NCI-H748 (cell line): ENCODE results near the gene ZNF280C.

Experiments used
- DNase-seq: peaks from one replicate; lab custom pipeline; 2025; ENCODE audit not compliant: unreplicated experiment; lab: John Stamatoyannopoulos, UW

Gene ZNF280C

DNA sequence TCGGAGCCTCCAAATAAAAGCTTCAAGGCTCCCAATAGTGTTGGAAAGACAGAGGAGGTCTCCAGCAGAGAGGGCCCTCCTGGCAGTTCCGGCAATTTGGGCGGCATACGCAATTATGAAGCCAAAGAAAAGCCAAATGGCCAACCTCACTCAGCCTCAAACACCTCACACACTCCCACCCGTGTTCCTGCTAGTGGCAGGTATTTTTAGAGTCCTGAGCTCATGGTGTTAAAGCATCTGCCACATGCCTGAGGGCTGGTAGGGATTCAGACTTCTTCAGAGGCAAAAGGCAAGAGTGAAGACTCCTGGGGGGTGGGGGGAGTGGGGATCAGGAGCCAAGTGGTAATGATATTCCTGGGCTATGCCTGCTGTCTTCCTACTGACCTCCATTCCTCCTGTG, 89.5 kb downstream of the ZNF280C start:
- DNase-seq = no peak

DNA sequence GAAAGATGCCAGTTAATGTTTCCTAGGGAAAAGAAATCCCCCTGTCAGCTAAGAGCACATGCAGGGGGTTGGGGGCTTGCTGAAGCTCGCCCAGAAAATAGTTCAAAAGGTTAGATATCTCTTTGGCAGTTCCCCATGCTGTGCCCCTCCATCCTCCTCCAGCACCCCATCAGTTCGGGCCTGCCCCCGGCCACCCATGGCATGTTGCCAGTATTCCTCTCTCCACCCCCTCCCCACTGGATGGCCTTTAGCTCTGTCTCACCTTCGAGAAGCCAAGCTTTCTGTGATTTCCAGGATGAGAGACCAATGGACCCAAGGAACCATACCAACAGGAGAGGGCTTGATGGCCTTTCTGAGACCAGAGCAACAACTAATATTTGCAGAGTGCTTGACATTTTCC, 91.8 kb downstream of the ZNF280C start:
- no peak for DNase-seq

DNA sequence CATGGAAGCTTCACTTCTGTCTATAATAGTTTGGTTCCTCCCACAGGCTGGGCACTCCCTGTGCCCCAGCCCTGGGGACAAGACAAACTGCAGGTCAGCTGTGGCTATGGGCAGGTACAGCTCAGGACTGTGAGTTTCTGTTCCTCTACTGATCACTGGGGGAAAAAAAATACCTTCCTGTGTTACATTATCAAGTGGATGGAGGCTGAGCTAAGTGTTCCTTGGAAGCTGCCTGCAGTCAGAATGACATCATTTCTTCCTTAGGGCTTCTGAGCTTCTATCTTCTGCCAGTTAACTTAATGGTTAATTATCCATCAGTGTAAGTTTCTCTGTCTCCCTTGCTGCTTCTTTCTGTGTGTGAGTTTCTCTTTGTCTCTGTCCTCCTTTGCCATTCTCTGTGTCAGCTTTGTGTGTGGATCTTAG, 92.3 kb downstream of the ZNF280C start:
- no peak for DNase-seq

DNA sequence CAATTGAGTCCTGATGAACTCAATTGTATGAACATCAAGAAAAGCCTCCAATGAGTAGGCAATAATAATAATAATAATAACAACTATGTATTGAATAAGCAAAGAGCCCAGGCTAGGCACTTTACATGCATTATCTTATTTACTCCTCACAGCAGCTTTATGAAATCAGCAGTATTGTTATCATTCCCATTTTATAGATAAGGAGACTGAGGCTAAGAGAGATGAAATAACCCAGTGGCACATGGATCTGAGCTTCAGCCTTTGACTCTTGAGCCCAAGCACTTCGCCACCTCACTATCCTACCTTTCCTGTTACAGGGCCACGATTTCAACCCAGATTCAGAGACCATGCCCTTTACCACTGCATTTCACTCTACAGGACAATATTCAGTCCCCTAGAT, 93.8 kb downstream of the ZNF280C start:
- no peak for DNase-seq

DNA sequence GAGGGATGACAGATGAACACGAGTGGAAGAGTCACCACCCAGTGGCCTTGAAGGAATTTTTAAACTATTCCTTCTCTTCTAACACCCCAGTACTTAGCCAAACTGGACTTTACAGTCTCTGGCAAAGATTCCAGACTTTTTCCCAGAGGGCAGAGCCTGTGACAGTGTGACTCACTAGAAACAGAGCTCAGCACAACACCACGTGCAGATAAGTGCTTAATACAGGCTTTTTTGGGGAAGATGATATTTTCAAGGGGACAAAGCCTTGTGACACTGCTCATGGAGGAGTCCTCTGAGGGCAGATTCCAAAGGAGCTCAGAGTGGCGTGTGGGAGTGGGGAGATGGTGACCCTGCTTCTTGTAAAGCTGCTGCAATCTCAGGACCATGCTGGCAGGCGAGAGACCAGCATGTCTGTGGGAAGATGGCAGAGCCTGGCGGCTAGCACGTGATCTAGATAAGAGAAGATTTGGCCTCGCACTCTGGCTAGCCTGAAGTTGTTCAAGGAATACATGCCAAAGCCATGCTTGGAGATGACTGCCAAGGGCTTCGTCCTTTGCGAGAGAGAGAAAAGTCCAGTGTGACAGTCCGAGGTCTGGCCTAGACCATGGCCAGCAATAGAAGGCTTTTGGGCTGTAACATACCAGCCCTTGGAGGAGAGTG, 94.5 kb downstream of the ZNF280C start:
- no peak for DNase-seq

DNA sequence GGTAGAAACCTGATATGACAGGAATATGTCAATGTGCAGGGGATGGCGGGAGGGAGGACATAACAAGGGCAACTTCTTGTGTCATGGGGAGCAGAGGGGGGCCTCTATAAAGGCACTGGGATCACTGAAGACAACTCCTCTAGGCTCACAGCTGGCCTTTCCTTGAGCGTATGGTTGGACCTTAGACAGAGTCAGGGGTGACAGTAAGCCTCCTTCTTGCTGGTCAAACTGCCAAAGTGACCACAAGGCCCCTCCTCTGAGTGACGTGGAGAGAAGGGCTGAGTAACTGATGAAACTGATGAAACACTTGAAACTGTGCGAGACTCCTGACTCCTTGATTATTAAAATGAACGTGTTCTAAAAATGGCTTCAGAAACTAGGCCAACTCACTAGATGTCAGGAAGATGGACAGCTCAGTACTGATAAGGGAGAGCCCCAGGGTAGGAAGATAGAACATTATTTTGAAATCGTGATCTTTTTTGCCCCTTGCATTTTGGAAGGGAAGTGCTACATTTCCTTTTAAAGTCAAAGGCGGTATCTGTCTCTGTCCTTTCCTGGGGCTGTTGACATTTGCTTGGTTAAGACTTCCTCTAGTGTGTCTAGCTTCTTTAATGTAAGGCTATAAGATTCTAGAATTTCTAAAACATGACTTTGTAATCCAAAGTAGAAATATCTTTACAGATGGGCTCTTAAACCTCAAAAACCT, 95.4 kb downstream of the ZNF280C start:
- no peak for DNase-seq

DNA sequence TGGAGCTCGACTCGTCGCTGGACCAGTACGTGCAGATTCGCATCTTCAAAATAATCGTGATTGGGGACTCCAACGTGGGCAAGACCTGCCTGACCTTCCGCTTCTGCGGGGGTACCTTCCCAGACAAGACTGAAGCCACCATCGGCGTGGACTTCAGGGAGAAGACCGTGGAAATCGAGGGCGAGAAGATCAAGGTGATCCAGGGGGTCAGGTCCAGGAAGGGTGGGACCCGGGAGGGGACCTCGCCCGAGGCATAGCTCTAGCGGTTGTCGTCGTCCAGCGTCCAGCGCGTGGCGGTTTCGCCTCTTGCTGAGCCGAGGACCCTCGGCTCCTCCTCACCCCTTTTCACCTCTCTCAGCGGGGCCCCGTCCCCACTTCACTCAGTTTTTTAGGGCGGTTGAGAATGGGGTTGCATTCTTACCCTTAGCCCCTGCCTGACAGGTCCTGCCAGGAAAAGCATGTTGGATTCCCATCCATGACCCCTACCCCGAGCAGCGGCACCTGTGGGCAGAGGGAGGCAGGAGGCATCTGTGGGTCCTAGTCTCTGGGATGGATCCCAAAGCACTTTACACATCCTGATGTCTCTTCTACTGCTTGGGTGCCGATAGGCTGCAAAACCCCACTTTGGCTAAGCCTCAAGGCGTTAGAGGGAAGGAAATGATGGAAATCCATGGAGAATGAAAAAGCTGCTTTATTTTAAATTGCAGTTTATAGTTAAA, 96.4 kb downstream of the ZNF280C start:
- peak; percentile 45 for DNase-seq

DNA sequence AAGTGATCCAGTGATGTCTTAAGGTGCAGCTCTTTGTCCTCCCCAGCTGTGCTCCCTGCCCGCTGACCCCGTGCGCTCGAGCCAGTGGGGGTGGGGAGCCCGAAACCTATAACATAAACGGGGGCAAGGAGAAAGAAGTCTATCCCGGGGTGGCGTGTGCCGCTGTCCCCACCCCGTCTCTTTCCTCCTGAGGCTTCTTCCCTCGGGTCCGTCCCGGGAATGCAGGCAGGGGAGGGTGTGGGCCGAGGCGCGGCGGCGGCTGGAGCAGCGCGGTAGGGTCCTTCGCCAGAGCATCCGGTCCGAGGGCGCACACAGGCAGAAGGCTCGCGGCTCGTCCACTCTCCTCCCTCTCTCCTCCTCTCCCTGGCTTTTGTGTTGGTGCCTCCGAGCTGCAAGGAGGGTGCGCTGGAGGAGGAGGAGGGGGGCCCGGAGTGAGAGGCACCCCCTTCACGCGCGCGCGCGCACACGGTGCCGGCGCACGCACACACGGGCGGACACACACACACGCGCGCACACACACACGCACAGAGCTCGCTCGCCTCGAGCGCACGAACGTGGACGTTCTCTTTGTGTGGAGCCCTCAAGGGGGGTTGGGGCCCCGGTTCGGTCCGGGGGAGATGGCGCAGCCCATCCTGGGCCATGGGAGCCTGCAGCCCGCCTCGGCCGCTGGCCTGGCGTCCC, 97.1 kb downstream of the ZNF280C start, which contains the start of gene RAB33A:
Gene RAB33A (plus strand): TSS at position 517 of the 681 bp plus-strand sequence. CDS start 101 bp downstream, at position 618.
- peak; percentile 65 for DNase-seq

DNA sequence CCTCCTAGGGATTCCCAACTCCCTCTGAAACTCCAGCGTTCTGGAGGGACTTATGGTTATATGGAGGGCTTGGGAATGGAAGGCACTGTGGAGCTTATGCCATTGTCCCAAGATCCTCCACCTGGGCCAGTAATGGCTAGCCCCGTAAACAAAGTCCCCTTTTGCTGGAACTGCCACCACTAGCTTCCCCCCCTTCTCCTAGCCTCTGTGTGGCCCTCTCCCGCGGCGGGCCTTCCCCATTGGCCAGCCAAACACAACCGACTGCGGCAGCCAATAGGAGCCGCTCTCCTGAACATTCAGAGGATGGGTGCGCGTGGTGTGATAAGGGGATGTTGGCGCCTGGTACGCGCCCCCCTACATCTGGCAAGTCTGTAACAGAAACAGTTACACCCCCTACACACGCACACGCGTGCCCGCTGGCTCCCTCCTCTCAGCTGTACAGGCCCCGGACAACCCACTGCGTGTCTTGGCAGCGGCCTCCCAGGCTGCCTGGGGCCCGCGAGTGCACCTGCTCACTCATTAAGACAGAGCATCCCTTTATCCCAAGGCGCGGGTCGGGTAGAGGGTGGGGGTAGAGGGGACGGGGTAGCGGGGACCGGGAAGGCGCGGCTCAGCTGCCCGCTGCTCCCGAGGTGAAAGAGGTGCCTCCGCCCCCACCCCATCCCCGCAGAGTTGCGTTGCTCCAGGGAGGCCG, 97.8 kb downstream of the ZNF280C start:
- peak; percentile 94 for DNase-seq

DNA sequence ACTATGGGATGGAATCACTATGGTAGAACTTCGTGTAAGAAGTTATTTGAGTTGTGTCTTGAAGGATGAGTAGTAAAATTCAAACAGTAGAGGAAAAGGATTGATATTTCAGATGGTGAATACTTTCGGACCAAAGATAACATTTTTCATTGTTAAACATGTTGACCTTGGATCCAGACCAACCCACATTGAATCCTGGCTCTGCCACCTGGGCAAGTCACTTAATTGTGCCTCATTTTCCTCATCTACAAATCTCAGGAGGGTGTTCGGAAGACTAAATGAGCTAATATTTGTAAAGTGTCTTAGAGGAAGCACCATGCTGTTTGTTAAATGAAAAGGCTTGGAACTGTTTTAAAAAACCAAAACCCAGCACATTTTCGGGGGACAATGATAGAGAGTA, 101.7 kb downstream of the ZNF280C start:
- peak; percentile 3 for DNase-seq

DNA sequence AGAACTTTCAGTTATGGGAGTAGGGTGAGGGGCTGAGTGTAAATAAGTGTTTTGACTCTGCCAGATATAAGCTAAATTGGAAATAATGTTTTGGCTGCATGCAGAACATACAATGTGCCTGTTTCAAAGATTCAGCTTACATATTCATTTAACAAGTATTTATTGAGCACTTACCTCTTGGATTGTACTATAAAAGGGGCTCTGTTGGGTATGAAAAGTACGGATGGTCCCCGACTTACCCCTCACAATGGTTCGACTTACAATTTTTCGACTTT, 102.3 kb downstream of the ZNF280C start:
- DNase-seq = no peak

DNA sequence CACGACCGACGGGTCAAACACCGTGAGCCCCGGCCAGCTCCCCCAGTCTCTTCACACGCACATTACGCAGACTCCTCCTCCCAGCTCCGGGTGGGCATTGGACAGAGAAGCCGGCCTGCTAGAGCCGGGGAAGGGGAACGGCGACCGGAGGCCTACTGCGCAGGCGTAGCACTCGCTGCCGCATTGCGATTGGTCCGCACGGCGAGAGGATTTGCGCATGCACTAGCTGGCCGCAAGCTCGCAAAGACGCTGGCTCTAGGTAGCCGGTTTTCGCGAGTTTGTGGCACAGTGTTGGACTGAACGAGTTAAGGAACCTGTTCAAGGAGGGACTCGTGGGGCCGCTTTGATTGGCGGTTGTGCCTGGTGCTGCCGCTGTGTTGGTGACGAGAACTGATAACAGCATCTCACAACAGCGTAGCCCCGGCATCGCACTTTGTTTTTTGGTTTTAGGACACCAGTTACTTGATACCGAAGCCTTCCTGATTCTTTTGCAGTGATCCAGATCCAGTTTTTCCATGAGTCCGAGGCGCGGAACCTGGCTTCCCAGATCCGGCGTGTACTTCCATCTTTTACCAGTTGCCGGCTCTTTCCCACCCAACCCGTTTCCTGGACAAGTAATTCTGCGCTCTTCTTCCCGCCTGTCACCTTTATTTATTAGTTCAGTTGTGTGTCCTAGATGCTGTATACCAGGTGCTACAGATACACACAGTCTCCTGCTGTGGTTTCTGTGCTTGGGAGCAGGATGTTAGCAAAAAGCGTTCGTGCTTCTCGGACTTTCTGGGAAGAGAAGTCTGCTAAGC, 102.8 kb downstream of the ZNF280C start, which contains the start of gene AIFM1:
Gene AIFM1 (minus strand): TSS at position 139 of the 800 bp plus-strand sequence. CDS start 185 bp downstream, outside the sequence.
- peak; percentile 97 for DNase-seq

DNA sequence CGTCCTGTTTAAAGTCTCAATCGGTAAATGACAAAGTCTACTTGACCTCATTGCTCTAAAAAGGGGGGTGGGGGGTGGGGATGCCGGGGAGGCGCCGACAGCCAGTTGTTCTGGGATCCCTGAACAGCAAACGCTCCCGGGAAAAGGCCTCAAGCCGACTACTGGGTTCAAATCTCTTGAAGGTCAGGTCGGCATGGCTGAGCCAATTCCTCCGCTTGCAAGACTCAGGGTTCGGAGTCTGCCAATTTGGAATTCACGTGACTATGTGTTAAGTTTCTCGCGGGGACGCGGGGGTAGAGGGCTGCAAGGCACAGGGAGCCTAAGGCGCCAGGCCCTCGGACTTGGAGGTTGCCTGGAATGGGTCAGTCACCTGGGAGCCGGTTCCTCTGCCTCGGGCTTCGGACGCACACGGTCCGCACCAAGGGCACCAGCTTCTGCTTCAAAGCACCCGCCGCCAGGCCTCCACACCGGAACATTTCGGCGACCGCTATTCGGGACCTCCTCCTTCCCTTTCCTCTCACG, 103.5 kb downstream of the ZNF280C start:
- DNase-seq = no peak

DNA sequence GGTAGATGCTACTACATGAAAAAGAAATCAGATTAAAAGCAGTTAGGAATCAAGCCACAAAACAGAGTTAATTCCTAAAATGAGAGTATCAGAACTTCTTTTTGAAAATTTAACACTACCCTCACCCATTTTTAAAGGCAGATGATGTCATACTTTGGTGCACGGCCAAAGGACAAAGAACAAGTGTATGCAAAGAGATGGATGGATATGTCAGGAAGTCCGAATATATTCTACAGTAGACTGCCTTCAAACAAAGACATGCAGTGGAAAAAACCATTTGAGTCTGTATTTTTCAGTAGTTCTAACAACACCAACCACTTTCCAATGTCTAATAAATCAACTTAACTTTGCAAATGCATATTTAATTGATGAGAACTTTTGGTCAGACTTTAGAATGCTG, 105.3 kb downstream of the ZNF280C start:
- DNase-seq = no peak

DNA sequence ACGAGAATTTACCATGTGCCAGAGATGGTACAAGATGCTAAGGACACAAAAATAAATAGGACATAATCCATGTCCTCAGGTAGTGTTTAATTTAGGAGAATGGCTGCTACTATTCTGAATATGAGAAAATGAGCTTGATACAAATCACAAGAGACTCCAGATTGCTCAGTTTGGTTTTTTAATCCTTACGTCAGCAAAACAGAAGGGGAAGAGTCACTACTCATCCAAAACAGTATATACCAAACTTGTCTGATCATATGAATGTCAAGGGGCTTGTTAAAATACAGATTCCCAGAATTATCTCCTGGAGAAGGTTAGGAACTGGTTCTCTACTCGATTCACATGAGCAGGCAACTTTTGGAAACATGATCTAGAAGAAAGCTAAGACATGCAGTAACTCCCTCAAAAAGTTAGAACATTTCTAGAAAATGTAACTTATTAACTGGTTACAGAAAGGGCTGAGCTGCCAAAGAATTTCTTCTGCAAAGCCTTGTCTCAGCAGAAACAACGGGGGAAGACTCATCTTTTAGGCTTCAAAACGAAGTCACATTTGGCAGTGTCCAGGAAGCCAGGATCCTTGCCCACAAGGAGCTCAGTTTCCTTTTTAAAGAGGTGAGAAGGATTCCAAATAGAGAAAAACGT, 106.5 kb downstream of the ZNF280C start:
- no peak for DNase-seq

DNA sequence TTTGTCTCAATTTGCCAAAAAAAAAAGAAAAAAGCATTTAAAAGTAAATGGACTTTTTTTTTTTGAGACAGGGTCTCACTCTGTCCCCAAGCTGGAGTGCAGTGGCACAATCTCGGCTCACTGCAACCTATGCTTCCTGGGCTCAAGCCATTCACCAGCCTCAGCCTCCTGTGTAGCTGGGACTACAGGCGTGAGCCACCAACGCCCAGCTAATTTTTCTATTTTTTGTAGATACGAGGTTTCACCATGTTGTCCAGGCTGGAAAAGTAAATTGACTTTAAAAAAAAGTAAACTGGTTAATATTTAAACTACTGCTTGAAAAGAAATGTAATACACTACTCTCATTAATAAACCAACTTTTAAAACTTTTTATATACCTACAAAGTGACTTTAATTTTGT, 108.9 kb downstream of the ZNF280C start:
- DNase-seq = no peak

DNA sequence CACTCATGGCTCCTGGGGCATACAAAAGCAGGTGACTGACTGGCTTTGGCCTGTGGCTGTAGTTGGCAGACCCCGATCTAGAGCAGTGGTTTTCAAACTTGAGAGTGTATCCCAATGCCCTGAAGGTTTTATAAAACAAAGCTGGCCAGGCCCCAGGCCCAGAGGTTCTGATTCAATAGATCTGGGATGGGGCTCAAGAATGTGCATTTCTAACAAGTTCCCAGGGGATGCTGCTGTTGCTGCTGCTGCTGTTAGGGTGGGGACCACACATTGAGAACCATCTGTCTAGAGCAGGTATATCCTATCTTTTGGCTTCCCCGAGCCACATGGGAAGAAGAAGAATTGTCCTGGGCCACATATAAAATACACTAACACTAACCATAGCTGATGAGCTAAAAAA, 110.4 kb downstream of the ZNF280C start:
- DNase-seq = no peak

DNA sequence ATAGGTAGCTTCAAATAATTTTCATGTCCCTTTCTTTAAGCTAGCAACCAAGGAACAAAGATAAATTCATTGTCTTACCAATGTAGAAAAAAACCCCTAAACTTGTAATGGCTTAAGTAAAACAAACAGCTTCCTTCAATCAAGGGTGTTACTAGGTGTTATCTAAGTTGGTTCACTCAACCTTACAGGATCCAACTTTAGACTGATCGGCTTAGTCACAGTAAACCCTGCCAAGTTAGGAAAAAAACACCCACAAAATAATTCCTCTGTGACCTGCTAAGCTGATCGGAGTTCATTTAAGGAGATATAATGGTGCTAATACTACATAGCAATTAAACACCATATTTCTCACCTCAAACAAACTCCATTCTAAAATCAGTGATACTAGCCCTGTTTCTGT, 113.1 kb downstream of the ZNF280C start:
- no peak for DNase-seq
